LNCaP clone FGC (cell line): ENCODE data around the gene VPS25.

Experiments used
- DNase-seq: peaks from one replicate; pipeline ENCODE4 v3.0.0-alpha.2; 2011; ENCODE audit warnings: low read depth
- H3K4me3 ChIP-seq: 2 replicates; pipeline ENCODE4 v1.5.1; 2011; ENCODE audit warnings: mild to moderate bottlenecking, low read depth, low read length, control low read depth
- TF ChIP-seq, protein P1 (sequence below): IDR thresholded peaks from 2 replicates; pipeline ENCODE4 v1.5.1; 2012; ENCODE audit warnings: mild to moderate bottlenecking; ENCODE audit not compliant: control insufficient read depth, insufficient read depth; ENCODE audit errors: extremely low read depth

Gene VPS25

DNA sequence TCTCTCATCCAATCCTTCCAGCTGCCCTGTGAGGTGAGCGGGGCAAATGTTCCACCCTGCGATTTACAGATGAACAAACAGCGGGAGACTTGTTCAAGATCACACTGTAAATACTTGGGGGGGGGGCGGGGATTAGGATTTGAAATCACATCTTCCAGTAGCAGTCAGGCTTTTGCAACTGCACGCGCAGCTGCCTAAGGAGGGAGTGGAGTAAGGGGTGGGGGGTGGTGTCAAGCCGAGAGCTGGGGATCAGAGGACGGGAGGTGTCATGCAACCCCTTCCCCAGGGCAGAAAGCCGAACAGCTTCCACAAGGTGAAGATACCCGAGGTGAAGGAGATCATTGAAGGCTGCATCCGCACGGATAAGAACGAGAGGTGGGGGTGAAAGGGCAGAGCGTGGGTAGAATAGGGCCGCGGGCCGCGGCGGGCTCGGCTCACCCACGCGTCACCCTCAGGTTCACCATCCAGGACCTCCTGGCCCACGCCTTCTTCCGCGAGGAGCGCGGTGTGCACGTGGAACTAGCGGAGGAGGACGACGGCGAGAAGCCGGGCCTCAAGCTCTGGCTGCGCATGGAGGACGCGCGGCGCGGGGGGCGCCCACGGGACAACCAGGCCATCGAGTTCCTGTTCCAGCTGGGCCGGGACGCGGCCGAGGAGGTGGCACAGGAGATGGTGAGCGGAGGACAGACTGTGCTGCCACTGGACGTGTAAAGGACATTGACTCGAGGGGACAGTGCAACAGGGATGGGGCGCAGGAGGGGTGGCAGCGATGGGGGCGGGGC is 11.8 kb downstream of the VPS25 start:
- TF ChIP-seq, protein P1, sequence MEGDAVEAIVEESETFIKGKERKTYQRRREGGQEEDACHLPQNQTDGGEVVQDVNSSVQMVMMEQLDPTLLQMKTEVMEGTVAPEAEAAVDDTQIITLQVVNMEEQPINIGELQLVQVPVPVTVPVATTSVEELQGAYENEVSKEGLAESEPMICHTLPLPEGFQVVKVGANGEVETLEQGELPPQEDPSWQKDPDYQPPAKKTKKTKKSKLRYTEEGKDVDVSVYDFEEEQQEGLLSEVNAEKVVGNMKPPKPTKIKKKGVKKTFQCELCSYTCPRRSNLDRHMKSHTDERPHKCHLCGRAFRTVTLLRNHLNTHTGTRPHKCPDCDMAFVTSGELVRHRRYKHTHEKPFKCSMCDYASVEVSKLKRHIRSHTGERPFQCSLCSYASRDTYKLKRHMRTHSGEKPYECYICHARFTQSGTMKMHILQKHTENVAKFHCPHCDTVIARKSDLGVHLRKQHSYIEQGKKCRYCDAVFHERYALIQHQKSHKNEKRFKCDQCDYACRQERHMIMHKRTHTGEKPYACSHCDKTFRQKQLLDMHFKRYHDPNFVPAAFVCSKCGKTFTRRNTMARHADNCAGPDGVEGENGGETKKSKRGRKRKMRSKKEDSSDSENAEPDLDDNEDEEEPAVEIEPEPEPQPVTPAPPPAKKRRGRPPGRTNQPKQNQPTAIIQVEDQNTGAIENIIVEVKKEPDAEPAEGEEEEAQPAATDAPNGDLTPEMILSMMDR: no peak
- no peak overlapping the region for H3K4me3 ChIP-seq
- no peak for DNase-seq

DNA sequence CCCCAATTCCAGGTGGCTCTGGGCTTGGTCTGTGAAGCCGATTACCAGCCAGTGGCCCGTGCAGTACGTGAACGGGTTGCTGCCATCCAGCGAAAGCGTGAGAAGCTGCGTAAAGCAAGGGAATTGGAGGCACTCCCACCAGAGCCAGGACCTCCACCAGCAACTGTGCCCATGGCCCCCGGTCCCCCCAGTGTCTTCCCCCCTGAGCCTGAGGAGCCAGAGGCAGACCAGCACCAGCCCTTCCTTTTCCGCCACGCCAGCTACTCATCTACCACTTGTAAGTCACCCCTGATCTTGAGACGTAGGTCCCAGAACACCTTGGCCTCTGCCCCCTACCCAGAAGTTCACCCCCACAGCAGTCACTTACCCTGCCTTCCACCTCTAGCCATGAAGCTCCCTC is 14.0 kb downstream of the VPS25 start:
- no peak for DNase-seq
- TF ChIP-seq, protein P1: no peak
- no peak overlapping the region for H3K4me3 ChIP-seq

DNA sequence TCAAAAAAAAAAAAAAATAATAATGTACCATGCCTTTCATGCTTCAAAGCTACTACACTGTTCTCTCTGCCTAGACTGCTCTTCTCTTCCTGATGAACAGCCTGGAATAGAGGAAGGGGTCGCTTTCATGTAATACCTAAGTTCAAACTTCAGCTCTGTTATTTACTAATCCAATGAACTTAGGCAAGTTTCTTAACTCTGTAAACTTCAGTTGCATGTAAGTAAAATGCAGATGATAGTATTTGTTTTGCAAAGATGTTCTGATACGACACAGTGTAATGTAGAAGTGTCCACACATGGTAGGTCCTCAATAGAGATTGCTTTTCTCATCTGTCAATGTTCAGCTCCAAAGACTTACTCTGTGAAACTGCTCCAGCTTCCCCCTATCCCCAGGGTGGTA is 18.7 kb downstream of the VPS25 start:
- DNase-seq: no peak
- H3K4me3 ChIP-seq: no peak overlapping the region
- TF ChIP-seq, protein P1: no peak

DNA sequence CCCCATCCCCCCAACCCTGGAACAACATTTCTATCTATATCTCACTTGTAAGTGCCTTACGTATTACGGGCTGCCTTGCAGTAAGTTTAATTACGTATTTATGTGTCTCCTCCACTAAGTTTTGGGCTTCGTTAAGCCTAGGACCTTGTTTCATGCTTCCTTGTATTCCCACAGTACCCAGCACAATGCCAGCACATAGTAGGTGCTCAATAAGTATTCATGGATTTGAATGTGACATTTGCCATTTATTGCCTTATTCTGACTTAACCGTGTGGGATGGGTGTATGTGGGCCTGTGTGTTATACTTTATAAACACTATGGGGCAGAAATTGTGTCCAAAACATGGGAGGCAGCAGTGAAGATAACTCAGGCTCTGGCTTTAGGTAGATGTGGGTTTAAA is 19.3 kb downstream of the VPS25 start:
- H3K4me3 ChIP-seq: no peak overlapping the region
- DNase-seq: no peak
- TF ChIP-seq, protein P1: no peak

DNA sequence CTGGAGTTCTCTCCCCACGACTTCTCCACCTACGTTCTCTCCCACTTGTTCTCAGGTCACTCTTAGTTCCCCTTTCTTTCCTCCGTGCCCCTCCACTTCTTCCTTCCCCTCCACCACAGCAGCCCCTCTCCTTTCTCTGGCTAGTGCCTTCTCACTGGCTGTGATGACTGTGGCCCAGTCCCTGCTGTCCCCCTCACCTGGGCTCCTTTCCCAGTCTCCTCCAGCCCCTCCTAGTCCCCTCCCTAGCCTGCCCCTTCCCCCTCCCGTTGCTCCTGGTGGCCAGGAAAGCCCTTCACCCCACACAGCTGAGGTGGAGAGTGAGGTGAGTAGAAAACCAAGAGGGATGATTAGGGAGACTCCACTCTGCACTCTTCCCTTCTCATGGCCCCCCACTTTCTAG is 21.8 kb downstream of the VPS25 start:
- TF ChIP-seq, protein P1: no peak
- H3K4me3 ChIP-seq: no peak overlapping the region
- DNase-seq: no peak

DNA sequence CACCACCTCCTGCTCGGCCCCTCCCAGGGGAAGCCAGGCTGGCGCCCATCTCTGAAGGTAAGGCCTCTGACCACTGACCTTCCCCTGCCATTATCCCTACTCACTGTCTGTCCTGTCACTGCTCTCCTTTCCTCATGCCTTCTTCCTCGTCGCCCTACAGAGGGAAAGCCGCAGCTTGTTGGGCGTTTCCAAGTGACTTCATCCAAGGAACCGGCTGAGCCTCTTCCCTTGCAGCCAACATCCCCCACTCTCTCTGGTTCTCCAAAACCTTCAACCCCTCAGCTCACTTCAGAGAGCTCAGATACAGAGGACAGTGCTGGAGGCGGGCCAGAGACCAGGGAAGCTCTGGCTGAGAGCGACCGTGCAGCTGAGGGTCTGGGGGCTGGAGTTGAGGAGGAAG is 22.2 kb downstream of the VPS25 start:
- TF ChIP-seq, protein P1: no peak
- no peak for DNase-seq
- H3K4me3 ChIP-seq: no peak overlapping the region
